Hepatocyte (in vitro differentiated cells): ENCODE results near the gene TCAF1.

Source experiments
- CTCF ChIP-seq: fragments of 200-600 bp; sonication (generic); IDR thresholded peaks from 2 replicates; pipeline ENCODE4 v1.5.1; 2016; ENCODE audit warnings: antibody characterized with exemption, mild to moderate bottlenecking; ENCODE audit not compliant: poor library complexity
- EZH2 ChIP-seq: fragments of 200-600 bp; sonication (generic); IDR thresholded peaks from 2 replicates; pipeline ENCODE4 v1.6.1; 2016; ENCODE audit warnings: antibody characterized with exemption, mild to moderate bottlenecking, borderline replicate concordance
- EZH2phosphoT487 ChIP-seq: fragments of 200-600 bp; sonication (generic); IDR thresholded peaks from one replicate; pipeline ENCODE4 v1.6.1; 2018; ENCODE audit warnings: antibody characterized with exemption, mild to moderate bottlenecking, low read depth, moderate library complexity; ENCODE audit not compliant: unreplicated experiment, severe bottlenecking

- TF ChIP-seq EZH2, result no peak
- no peak for TF ChIP-seq CTCF
- no peak for TF ChIP-seq EZH2phosphoT487
These were observed 4.2 kb upstream of the TCAF1 start for GRCh38 chr7:143906151-143906550.
